Measurements from ENCODE around the gene TCEA2. TPM values are rescaled to one million over a fixed set of nuclear protein-coding genes. Genes with fewer than 3 reads are reported as not detected.

The TCEA2 gene
- polyA plus RNA-seq, 5 donors: 55.7 to 102 (median 79.6) TPM

Other genes with a start within 250 kb of the TCEA2 start
- gene ZBTB46, start 231.9 kb upstream of the TCEA2 start, polyA plus RNA-seq (ENCODE audit: insufficient read depth in 1 of 5, insufficient read length in 5 of 5, low replicate concordance in 1 of 5): 10 to 100 TPM in 3 of 5 donors, 1 to 10 TPM in 2; 8.0 to 15.7 (median 10.3) TPM
- not detected for gene ABHD16B, start 201.7 kb upstream of the TCEA2 start, polyA plus RNA-seq (ENCODE audit: insufficient read depth in 1 of 5, insufficient read length in 5 of 5, low replicate concordance in 1 of 5)
- gene TPD52L2, start 197.9 kb upstream of the TCEA2 start, polyA plus RNA-seq (ENCODE audit: insufficient read depth in 1 of 5, insufficient read length in 5 of 5, low replicate concordance in 1 of 5): 10 to 100 TPM; 81.9 to 93.7 (median 86.7) TPM
- 10 to 100 TPM; 16.2 to 32.5 (median 22.3) TPM for gene DNAJC5, start 168.1 kb upstream of the TCEA2 start, polyA plus RNA-seq (ENCODE audit: insufficient read depth in 1 of 5, insufficient read length in 5 of 5, low replicate concordance in 1 of 5)
- 10 to 100 TPM; 41.7 to 65.3 (median 56.1) TPM for gene UCKL1, start 106.8 kb upstream of the TCEA2 start, polyA plus RNA-seq (ENCODE audit: insufficient read depth in 1 of 5, insufficient read length in 5 of 5, low replicate concordance in 1 of 5)
- 10 to 100 TPM; 19.5 to 36.5 (median 26.2) TPM for gene ZNF512B, start 93.3 kb upstream of the TCEA2 start, polyA plus RNA-seq (ENCODE audit: insufficient read depth in 1 of 5, insufficient read length in 5 of 5, low replicate concordance in 1 of 5)
- gene SAMD10, start 83.6 kb upstream of the TCEA2 start, polyA plus RNA-seq (ENCODE audit: insufficient read depth in 1 of 5, insufficient read length in 5 of 5, low replicate concordance in 1 of 5): 10 to 100 TPM in 1 of 5 donors, 1 to 10 TPM in 4; 5.9 to 11.0 (median 8.7) TPM
- 10 to 100 TPM; 64.3 to 87.1 (median 75.6) TPM for gene PRPF6, start 82.1 kb upstream of the TCEA2 start, polyA plus RNA-seq (ENCODE audit: insufficient read depth in 1 of 5, insufficient read length in 5 of 5, low replicate concordance in 1 of 5)
- 1 to 10 TPM in 4 of 5 donors, under 1 TPM in 1; 0.66 to 1.7 (median 1.1) TPM for gene C20orf204, start 27.0 kb upstream of the TCEA2 start, polyA plus RNA-seq (ENCODE audit: insufficient read depth in 1 of 5, insufficient read length in 5 of 5, low replicate concordance in 1 of 5)
- gene SOX18, start 13.6 kb upstream of the TCEA2 start, polyA plus RNA-seq (ENCODE audit: insufficient read depth in 1 of 5, insufficient read length in 5 of 5, low replicate concordance in 1 of 5): 10 to 100 TPM; 11.2 to 28.8 (median 13.7) TPM
- 10 to 100 TPM in 1 of 5 donors, 1 to 10 TPM in 4; 5.7 to 14.9 (median 7.6) TPM for gene RGS19, start 16.3 kb downstream of the TCEA2 start, polyA plus RNA-seq (ENCODE audit: insufficient read depth in 1 of 5, insufficient read length in 5 of 5, low replicate concordance in 1 of 5)
- 1 to 10 TPM; 1.8 to 2.6 (median 2.4) TPM for gene OPRL1, start 16.9 kb downstream of the TCEA2 start, polyA plus RNA-seq (ENCODE audit: insufficient read depth in 1 of 5, insufficient read length in 5 of 5, low replicate concordance in 1 of 5)
- gene LKAAEAR1, start 21.2 kb downstream of the TCEA2 start, polyA plus RNA-seq (ENCODE audit: insufficient read depth in 1 of 5, insufficient read length in 5 of 5, low replicate concordance in 1 of 5): 1 to 10 TPM in 1 of 5 donors, under 1 TPM in 2, not detected in 2; 0.30 to 1.3 (median 0.54) TPM
- not detected for gene NPBWR2, start 44.4 kb downstream of the TCEA2 start, polyA plus RNA-seq (ENCODE audit: insufficient read depth in 1 of 5, insufficient read length in 5 of 5, low replicate concordance in 1 of 5)
- under 1 TPM; 0.13 to 0.43 (median 0.24) TPM for gene MYT1, start 101.3 kb downstream of the TCEA2 start, polyA plus RNA-seq (ENCODE audit: insufficient read depth in 1 of 5, insufficient read length in 5 of 5, low replicate concordance in 1 of 5)
- 100 to 1,000 TPM in 4 of 5 donors, 10 to 100 TPM in 1; 86.2 to 166 (median 138) TPM for gene PCMTD2, start 192.6 kb downstream of the TCEA2 start, polyA plus RNA-seq (ENCODE audit: insufficient read depth in 1 of 5, insufficient read length in 5 of 5, low replicate concordance in 1 of 5)